ENCODE data around the gene SLC6A6.

DNA sequence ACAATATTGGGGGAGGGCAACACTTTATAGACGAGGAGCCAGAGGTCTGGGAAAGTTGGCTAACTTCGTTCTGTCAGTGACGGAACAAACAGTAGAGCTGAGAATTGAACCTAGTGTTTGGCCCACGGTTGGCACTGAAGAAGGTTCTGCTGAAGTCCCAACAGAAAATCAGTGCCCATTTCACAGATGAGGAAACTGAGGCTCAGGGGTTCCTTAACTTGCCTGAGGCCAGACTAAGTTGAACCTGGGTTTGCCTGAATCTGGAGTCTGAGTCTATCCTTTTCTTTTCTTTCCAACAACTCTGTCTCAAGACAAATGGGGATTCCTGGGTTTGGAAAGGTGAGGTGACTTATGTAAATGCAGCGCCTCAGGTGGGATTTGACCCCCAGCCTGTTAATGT lies 55.1 kb downstream of the SLC6A6 start:
- TF ChIP-seq POLR2A (IDR thresholded peaks at IDR 0.05; ENCODE audit: low read depth, low read length) (no peak), POLR2AphosphoS5 (IDR thresholded peaks at IDR 0.05; ENCODE audit: low read depth, low read length) (no peak), PAX5 (IDR thresholded peaks at IDR 0.05; ENCODE audit: insufficient read depth, low read length, severe bottlenecking) (no peak), TAF1 (IDR thresholded peaks at IDR 0.05; ENCODE audit: low read depth, low read length) (no peak), SPI1 (IDR thresholded peaks at IDR 0.05; ENCODE audit: low read depth, low read length) (no peak), POU2F2 (IDR thresholded peaks at IDR 0.05; ENCODE audit: low read depth, low read length) (no peak)
